ENCODE measurements around the gene CIART.
"Not testable (repeated sequence)": the region's sequence is repeated elsewhere in the genome, so short reads cannot be mapped to it uniquely, and the experiment has no call there.

CIART gene

GRCh38 chr1:150281758-150282557 is at the start of gene CIART:
TSS of gene CIART (plus strand) at chr1:150282554. CDS start at chr1:150283268, 714 bp downstream.
- in situ Hi-C loops (cut with HindIII; ENCODE audit: low sequenced_read_pairs): no loop called here

- in situ Hi-C loops (cut with HindIII; ENCODE audit: low sequenced_read_pairs): not testable (repeated sequence)
Measured at GRCh38 chr1:150232921-150233320, 49.4 kb upstream of the CIART start.

- in situ Hi-C loops (cut with HindIII; ENCODE audit: low sequenced_read_pairs): no loop called here
Measured at GRCh38 chr1:150233359-150234308, 48.7 kb upstream of the CIART start.

- in situ Hi-C loops (cut with HindIII; ENCODE audit: low sequenced_read_pairs): no loop called here
Measured at GRCh38 chr1:150234309-150234565, 48.1 kb upstream of the CIART start.

GRCh38 chr1:150234566-150235293 is 47.6 kb upstream of the CIART start:
- in situ Hi-C loops (cut with HindIII; ENCODE audit: low sequenced_read_pairs): no loop called here

- in situ Hi-C loops (cut with HindIII; ENCODE audit: low sequenced_read_pairs): no loop called here
Measured at GRCh38 chr1:150235294-150235851, 47.0 kb upstream of the CIART start.

- in situ Hi-C loops (cut with HindIII; ENCODE audit: low sequenced_read_pairs): no loop called here
Measured at GRCh38 chr1:150235852-150236613, 46.3 kb upstream of the CIART start, which contains the start of gene ANP32E. TSS of gene ANP32E (minus strand) at chr1:150236112. CDS start at chr1:150235786, 326 bp downstream.

- in situ Hi-C loops (cut with HindIII; ENCODE audit: low sequenced_read_pairs): no loop called here
Measured at GRCh38 chr1:150236614-150237100, 45.7 kb upstream of the CIART start.

- in situ Hi-C loops (cut with HindIII; ENCODE audit: low sequenced_read_pairs): not testable (repeated sequence)
Measured at GRCh38 chr1:150237176-150237575, 45.2 kb upstream of the CIART start.

GRCh38 chr1:150237746-150238145 is 44.6 kb upstream of the CIART start:
- in situ Hi-C loops (cut with HindIII; ENCODE audit: low sequenced_read_pairs): no loop called here

- in situ Hi-C loops (cut with HindIII; ENCODE audit: low sequenced_read_pairs): no loop called here
Measured at GRCh38 chr1:150243003-150243402, 39.4 kb upstream of the CIART start.

GRCh38 chr1:150249936-150250335 is 32.4 kb upstream of the CIART start:
- in situ Hi-C loops (cut with HindIII; ENCODE audit: low sequenced_read_pairs): no loop called here

GRCh38 chr1:150256198-150256553 is 26.2 kb upstream of the CIART start:
- in situ Hi-C loops (cut with HindIII; ENCODE audit: low sequenced_read_pairs): no loop called here

GRCh38 chr1:150256554-150257341 is 25.6 kb upstream of the CIART start:
- in situ Hi-C loops (cut with HindIII; ENCODE audit: low sequenced_read_pairs): no loop called here

GRCh38 chr1:150257624-150258585 is 24.4 kb upstream of the CIART start, which contains the start of gene CA14:
TSS of gene CA14 (plus strand) at chr1:150257774. CDS start at chr1:150258129, 355 bp downstream.
- in situ Hi-C loops (cut with HindIII; ENCODE audit: low sequenced_read_pairs): no loop called here

- in situ Hi-C loops (cut with HindIII; ENCODE audit: low sequenced_read_pairs): no loop called here
Measured at GRCh38 chr1:150259217-150259616, 23.1 kb upstream of the CIART start.

GRCh38 chr1:150259758-150260669 is 22.3 kb upstream of the CIART start:
- in situ Hi-C loops (cut with HindIII; ENCODE audit: low sequenced_read_pairs): no loop called here

All from DLD1 (cell line).